Loucy (cell line): Measurements from ENCODE around the gene MAP3K6.

ENCODE experiments used
- CTCF ChIP-seq: fragments of 200-600 bp; sonication (generic); conservative IDR thresholded peaks from 2 replicates; pipeline ENCODE4 v1.5.1; 2014; ENCODE audit warnings: mild to moderate bottlenecking, antibody characterized with exemption, low read length
- EZH2phosphoT487 ChIP-seq: fragments of 200-600 bp; IDR thresholded peaks from 2 replicates; pipeline ENCODE4 v1.6.1; 2018; ENCODE audit warnings: antibody characterized with exemption, mild to moderate bottlenecking, moderate library complexity, borderline replicate concordance

- TF ChIP-seq EZH2phosphoT487 (no peak), CTCF (no peak)
These were observed 13.1 kb downstream of the MAP3K6 start for GRCh38 chr1:27353629-27354028.
